ENCODE data around the gene LRTM1. TPM values are rescaled to one million over a fixed set of nuclear protein-coding genes. Genes with fewer than 3 reads are reported as not detected.

Gene LRTM1
- polyA plus RNA-seq, 1 experiment = not detected

GRCh38 chr3:54962200-54962599, 34.3 kb upstream of the LRTM1 start:
- Histone ChIP-seq H3K4me3 (ENCODE audit: low read depth, low read length) (no peak overlapping the region), H3K27me3 (ENCODE audit: control insufficient read depth, insufficient read depth, low read length) (no peaks in the 10 kb centered on the region), H3K36me3 (ENCODE audit: control insufficient read depth, insufficient read depth, low read length) (no peaks in the 10 kb centered on the region)
- no peak for TF ChIP-seq CTCF (IDR thresholded peaks at IDR 0.05; ENCODE audit: insufficient read depth, low read depth, low read length)
- ChIA-PET POLR2A (no interaction called here), CTCF (no interaction called here)
- DNase-seq (ENCODE audit: low read depth) = no peak

- no peaks in the 10 kb centered on the region for H3K36me3 ChIP-seq (ENCODE audit: control insufficient read depth, insufficient read depth, low read length)
- no peak for DNase-seq (ENCODE audit: low read depth)
- POLR2A ChIA-PET = no interaction called here
- CTCF ChIA-PET = interaction anchor here (1.0 kb wide), 1 partner anchor 11 kb away, joined by 3 read pairs; no protein-coding TSS in a partner anchor
- no peak overlapping the region for H3K4me3 ChIP-seq (ENCODE audit: low read depth, low read length)
- TF ChIP-seq CTCF (IDR thresholded peaks at IDR 0.05; ENCODE audit: insufficient read depth, low read depth, low read length) = no peak
- no peaks in the 10 kb centered on the region for H3K27me3 ChIP-seq (ENCODE audit: control insufficient read depth, insufficient read depth, low read length)
Observed at GRCh38 chr3:54960701-54961100, 32.8 kb upstream of the LRTM1 start.

GRCh38 chr3:54960082-54960481, 32.2 kb upstream of the LRTM1 start:
- Histone ChIP-seq H3K36me3 (ENCODE audit: control insufficient read depth, insufficient read depth, low read length) (no peaks in the 10 kb centered on the region), H3K4me3 (ENCODE audit: low read depth, low read length) (no peak overlapping the region), H3K27me3 (ENCODE audit: control insufficient read depth, insufficient read depth, low read length) (no peaks in the 10 kb centered on the region)
- DNase-seq (ENCODE audit: low read depth) = no peak
- POLR2A ChIA-PET = no interaction called here
- no peak for TF ChIP-seq CTCF (IDR thresholded peaks at IDR 0.05; ENCODE audit: insufficient read depth, low read depth, low read length)
- CTCF ChIA-PET = interaction anchor here (1.0 kb wide), 2 partner anchors 10 to 184 kb away, joined by 3 to 9 read pairs; no protein-coding TSS in a partner anchor

- no peak for TF ChIP-seq CTCF (IDR thresholded peaks at IDR 0.05; ENCODE audit: insufficient read depth, low read depth, low read length)
- no peaks in the 10 kb centered on the region for H3K36me3 ChIP-seq (ENCODE audit: control insufficient read depth, insufficient read depth, low read length)
- no peak overlapping the region for H3K4me3 ChIP-seq (ENCODE audit: low read depth, low read length)
- CTCF ChIA-PET = no interaction called here
- POLR2A ChIA-PET = interaction anchor here (0.6 kb wide), 1 partner anchor 44 kb away, joined by 3 read pairs; no protein-coding TSS in a partner anchor
- no peaks in the 10 kb centered on the region for H3K27me3 ChIP-seq (ENCODE audit: control insufficient read depth, insufficient read depth, low read length)
- no peak for DNase-seq (ENCODE audit: low read depth)
Observed at GRCh38 chr3:54957711-54958110, 29.9 kb upstream of the LRTM1 start.

- TF ChIP-seq CTCF (IDR thresholded peaks at IDR 0.05; ENCODE audit: insufficient read depth, low read depth, low read length) = no peak
- Histone ChIP-seq H3K27me3 (ENCODE audit: control insufficient read depth, insufficient read depth, low read length) (no peaks in the 10 kb centered on the region), H3K36me3 (ENCODE audit: control insufficient read depth, insufficient read depth, low read length) (no peaks in the 10 kb centered on the region), H3K4me3 (ENCODE audit: low read depth, low read length) (no peak overlapping the region)
- CTCF ChIA-PET = interaction anchor here (0.9 to 3.4 kb wide), 2 partner anchors 210 to 520 kb away, joined by 3 to 16 read pairs; no protein-coding TSS in a partner anchor
- POLR2A ChIA-PET = interaction anchor here (0.7 kb wide), 1 partner anchor 134 kb away, joined by 3 read pairs; no protein-coding TSS in a partner anchor
- no peak for DNase-seq (ENCODE audit: low read depth)
Observed at GRCh38 chr3:54955941-54956340, 28.1 kb upstream of the LRTM1 start.
